HG02943 (cell line): Measurements from ENCODE around the gene LNPEP.
"Not testable (repeated sequence)": the region's sequence is repeated elsewhere in the genome, so short reads cannot be mapped to it uniquely, and the experiment has no call there.

ENCODE experiments used
- ATAC-seq: cut with Tn5 transposase; IDR thresholded peaks from one replicate; pipeline ENCODE4 v1.9.1; 2021; ENCODE audit warnings: mild to moderate bottlenecking, low read depth, moderate library complexity; ENCODE audit not compliant: unreplicated experiment

The LNPEP gene

GRCh38 chr5:96928931-96929708 is 6.8 kb upstream of the LNPEP start:
- no peak for ATAC-seq

GRCh38 chr5:96930058-96930457 is 5.8 kb upstream of the LNPEP start:
- ATAC-seq = no peak

GRCh38 chr5:96930589-96930988 is 5.3 kb upstream of the LNPEP start:
- ATAC-seq = no peak

GRCh38 chr5:96931037-96931436 is 4.8 kb upstream of the LNPEP start:
- not testable (repeated sequence) for ATAC-seq

GRCh38 chr5:96931605-96932004 is 4.3 kb upstream of the LNPEP start:
- no peak for ATAC-seq

- no peak for ATAC-seq
Measured at GRCh38 chr5:96932026-96932425, 3.9 kb upstream of the LNPEP start.

GRCh38 chr5:96933764-96934707 is 1.8 kb upstream of the LNPEP start:
- no peak for ATAC-seq

GRCh38 chr5:96934708-96935558 is 947 bp upstream of the LNPEP start:
- peak; percentile 64 for ATAC-seq

- peak; percentile 22 for ATAC-seq
Measured at GRCh38 chr5:96936431-96937320, 796 bp downstream of the LNPEP start.

GRCh38 chr5:96940586-96940985 is 4.7 kb downstream of the LNPEP start:
- ATAC-seq = no peak

GRCh38 chr5:96941140-96941539 is 5.3 kb downstream of the LNPEP start:
- no peak for ATAC-seq

GRCh38 chr5:96942078-96942477 is 6.2 kb downstream of the LNPEP start:
- no peak for ATAC-seq

- no peak for ATAC-seq
Measured at GRCh38 chr5:96942911-96943310, 7.0 kb downstream of the LNPEP start.

GRCh38 chr5:96943799-96944198 is 7.9 kb downstream of the LNPEP start:
- ATAC-seq = no peak

GRCh38 chr5:96945144-96945897 is 9.4 kb downstream of the LNPEP start:
- no peak for ATAC-seq

- ATAC-seq = no peak
Measured at GRCh38 chr5:96946381-96946780, 10.5 kb downstream of the LNPEP start.

- no peak for ATAC-seq
Measured at GRCh38 chr5:96952118-96952750, 16.4 kb downstream of the LNPEP start.

GRCh38 chr5:96952974-96953730 is 17.3 kb downstream of the LNPEP start:
- ATAC-seq = no peak
